ENCODE measurements around the gene ERC2.

GRCh38 chr3:56196700-56197099 lies 271.6 kb downstream of the ERC2 start:
- TF ChIP-seq CTCF (IDR thresholded peaks at IDR 0.05) (no peak), ZFX (IDR thresholded peaks at IDR 0.05; ENCODE audit: borderline replicate concordance) (no peak)

Measured in 22Rv1 (cell line).